HUES64 (cell line): ENCODE measurements around the gene NECAP2.
"Not testable (repeated sequence)": the region's sequence is repeated elsewhere in the genome, so short reads cannot be mapped to it uniquely, and the experiment has no call there.

ENCODE experiments used
- H3K27ac ChIP-seq: 2 replicates; pipeline ENCODE4 v1.7.0; 2013; ENCODE audit warnings: low read depth, low read length, inconsistent platforms
- H3K27me3 ChIP-seq: 2 replicates; pipeline ENCODE4 v1.6.1; 2013; ENCODE audit warnings: mild to moderate bottlenecking, low read length; ENCODE audit not compliant: insufficient read depth
- H3K36me3 ChIP-seq: 2 replicates; pipeline ENCODE4 v1.6.1; 2013; ENCODE audit warnings: mild to moderate bottlenecking, low read length; ENCODE audit not compliant: insufficient read depth
- H3K4me1 ChIP-seq: 2 replicates; pipeline ENCODE4 v1.6.1; 2013; ENCODE audit warnings: mild to moderate bottlenecking, low read length, moderate library complexity; ENCODE audit not compliant: insufficient read depth
- H3K4me3 ChIP-seq: 2 replicates; pipeline ENCODE4 v1.5.1; 2013; ENCODE audit warnings: mild to moderate bottlenecking, low read length, moderate library complexity
- H3K9ac ChIP-seq: 2 replicates; pipeline ENCODE4 v1.6.1; 2013; ENCODE audit warnings: mild to moderate bottlenecking, low read depth, low read length
- H3K9me3 ChIP-seq: 2 replicates; pipeline ENCODE4 v1.6.1; 2013; ENCODE audit warnings: low read depth, low read length; ENCODE audit not compliant: insufficient read depth
- WGBS: fragments of 150-250, 120-280 bp; methylation state at CpG from one replicate; pipeline ENCODE4 v1.1.7; 2013; ENCODE audit warnings: missing lambda C conversion rate; 5-methylcytosine and 5-hydroxymethylcytosine counted together

The NECAP2 gene

GRCh38 chr1:16484931-16485330, 44.4 kb downstream of the NECAP2 start:
- Histone ChIP-seq H3K9ac (no peak overlapping the region), H3K36me3 (peaks cover 34% of the 10 kb centered on the region), H3K27ac (no peak overlapping the region), H3K27me3 (no peaks in the 10 kb centered on the region), H3K4me1 (no peaks in the 10 kb centered on the region), H3K4me3 (no peak overlapping the region), H3K9me3 (no peaks in the 10 kb centered on the region)
- 96% methylated on average over 6 of the region's 6 CpGs for WGBS

- H3K9ac ChIP-seq, H3K4me1 ChIP-seq, H3K9me3 ChIP-seq, H3K4me3 ChIP-seq, H3K27me3 ChIP-seq, H3K27ac ChIP-seq: not testable (repeated sequence)
- WGBS: 95% methylated on average over 8 of the region's 8 CpGs
- H3K36me3 ChIP-seq: peaks cover 25% of the 10 kb centered on the region
These were observed 45.8 kb downstream of the NECAP2 start for GRCh38 chr1:16486316-16486715.

GRCh38 chr1:16487011-16487410, 46.5 kb downstream of the NECAP2 start:
- H3K4me3 ChIP-seq, H3K27me3 ChIP-seq, H3K9ac ChIP-seq, H3K4me1 ChIP-seq, H3K9me3 ChIP-seq, H3K27ac ChIP-seq: not testable (repeated sequence)
- H3K36me3 ChIP-seq: peaks cover 20% of the 10 kb centered on the region

DNA sequence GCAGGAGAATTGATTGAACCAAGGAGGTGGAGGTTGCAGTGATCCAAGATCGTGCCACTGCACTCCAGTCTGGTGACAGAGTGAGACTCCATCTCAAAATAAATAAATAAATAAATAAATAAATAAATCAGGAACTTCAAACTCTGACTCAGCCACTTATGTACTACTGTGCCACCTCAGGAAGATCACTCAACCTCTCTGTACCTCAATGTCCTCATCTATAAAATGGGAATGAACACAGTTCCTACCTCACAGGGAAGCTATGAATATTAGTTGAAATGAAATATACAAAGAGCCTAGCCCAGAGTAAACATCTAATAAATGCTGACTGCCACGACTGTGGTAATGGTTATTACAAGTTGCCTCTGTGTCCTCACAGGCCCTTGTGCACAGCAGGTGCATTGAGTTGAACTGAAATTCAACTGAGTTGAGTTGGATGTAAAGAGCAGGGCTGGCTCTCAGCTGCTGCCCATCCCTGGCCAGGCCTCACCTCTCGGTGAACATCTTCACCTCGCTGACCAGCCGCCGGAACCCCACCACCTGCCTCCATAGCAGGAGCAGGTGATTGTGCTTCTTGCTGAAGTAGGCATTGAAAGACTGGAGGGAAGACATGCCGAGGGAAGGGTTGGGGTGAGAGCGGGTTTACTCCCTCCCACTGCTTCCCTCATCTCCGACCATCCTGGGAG, 48.8 kb downstream of the NECAP2 start:
- not testable (repeated sequence) for H3K4me1 ChIP-seq, H3K9ac ChIP-seq, H3K4me3 ChIP-seq, H3K27ac ChIP-seq, H3K9me3 ChIP-seq, H3K27me3 ChIP-seq
- peaks cover 16% of the 10 kb centered on the region for H3K36me3 ChIP-seq
- WGBS: 95% methylated on average over 9 of the region's 9 CpGs

GRCh38 chr1:16491056-16491675, 50.6 kb downstream of the NECAP2 start:
- peaks cover 6% of the 10 kb centered on the region; the same call in 1 of the 2 replicates for H3K4me1 ChIP-seq
- H3K27ac ChIP-seq: no peak overlapping the region
- H3K27me3 ChIP-seq: no peaks in the 10 kb centered on the region
- WGBS: 51% methylated on average over 9 of the region's 9 CpGs
- peaks cover 9% of the 10 kb centered on the region for H3K36me3 ChIP-seq
- 0 out of 2 replicates have a peak overlapping the region, but pooled peaks have one; percentile 6 for H3K4me3 ChIP-seq
- no peaks in the 10 kb centered on the region for H3K9me3 ChIP-seq
- H3K9ac ChIP-seq: no peak overlapping the region; the same call in 1 of the 2 replicates

- not testable (repeated sequence) for H3K27ac ChIP-seq, H3K9me3 ChIP-seq, H3K36me3 ChIP-seq, H3K27me3 ChIP-seq, H3K4me3 ChIP-seq, H3K9ac ChIP-seq, H3K4me1 ChIP-seq
- 81% methylated on average over 7 of the region's 7 CpGs for WGBS
These were observed 52.4 kb downstream of the NECAP2 start for GRCh38 chr1:16492937-16493336.

- not testable (repeated sequence) for H3K27ac ChIP-seq, H3K4me1 ChIP-seq, H3K27me3 ChIP-seq, H3K36me3 ChIP-seq, H3K9ac ChIP-seq, H3K9me3 ChIP-seq, H3K4me3 ChIP-seq
- WGBS: 85% methylated on average over 9 of the region's 9 CpGs
These were observed 53.2 kb downstream of the NECAP2 start for GRCh38 chr1:16493731-16494130.

DNA sequence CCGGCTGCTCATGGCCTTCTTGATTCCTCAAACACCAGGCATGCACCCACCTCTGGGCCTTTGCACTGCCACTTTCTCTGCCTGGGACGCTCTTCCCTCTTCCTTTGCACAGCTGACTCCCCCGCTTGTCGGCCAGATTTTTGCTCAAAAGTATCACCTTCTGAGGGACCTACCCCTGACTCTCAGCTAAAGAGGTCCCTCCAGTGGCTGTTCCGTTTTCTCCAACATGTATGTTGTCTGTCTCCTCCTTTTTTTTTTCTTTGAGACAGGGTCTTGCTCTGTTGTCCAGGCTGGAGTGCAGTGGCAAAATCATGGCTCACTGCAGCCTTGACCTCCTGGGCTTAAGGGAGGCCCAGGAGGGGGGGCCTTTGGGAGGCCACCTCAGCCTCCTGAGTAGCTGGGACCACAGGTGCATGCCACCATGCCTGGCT, 57.0 kb downstream of the NECAP2 start:
- H3K9ac ChIP-seq, H3K27me3 ChIP-seq, H3K27ac ChIP-seq, H3K36me3 ChIP-seq, H3K4me1 ChIP-seq, H3K9me3 ChIP-seq, H3K4me3 ChIP-seq: not testable (repeated sequence)
- WGBS: 85% methylated on average over 5 of the region's 5 CpGs

DNA sequence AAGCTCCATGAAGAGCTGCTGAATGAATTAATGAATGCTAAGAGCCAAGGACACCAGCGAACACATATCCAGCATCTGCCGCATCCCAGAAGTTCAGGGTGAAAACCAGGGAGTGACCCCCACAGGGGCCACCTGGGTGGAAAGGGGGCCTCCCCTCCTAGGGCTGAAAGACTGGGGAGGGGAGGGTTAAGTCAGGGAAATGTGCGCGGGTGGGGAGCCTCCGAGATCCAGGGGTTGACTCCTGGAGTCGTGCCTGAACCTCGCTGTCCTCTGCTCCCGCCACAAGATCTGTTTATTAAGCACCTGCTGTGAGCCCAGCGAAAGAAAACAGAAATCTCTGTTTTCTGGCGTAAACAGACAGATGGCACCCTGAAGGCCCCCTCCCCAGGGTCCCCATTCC, 57.5 kb downstream of the NECAP2 start:
- Histone ChIP-seq H3K9ac (peak overlapping the region; percentile 74; the same call in 1 of the 2 replicates), H3K4me3 (peak overlapping the region; percentile 70)
- H3K27me3 ChIP-seq: not testable (repeated sequence)

GRCh38 chr1:16498573-16499413, 58.3 kb downstream of the NECAP2 start:
- H3K9me3 ChIP-seq: no peaks in the 10 kb centered on the region
- peak overlapping the region; percentile 88; the same call in 1 of the 2 replicates for H3K27ac ChIP-seq
- WGBS: under 1% methylated on average over 108 of the region's 108 CpGs
- no peaks in the 10 kb centered on the region for H3K36me3 ChIP-seq
- H3K9ac ChIP-seq: peak overlapping the region; percentile 87
- H3K27me3 ChIP-seq: no peaks in the 10 kb centered on the region
- no peaks in the 10 kb centered on the region for H3K4me1 ChIP-seq
- H3K4me3 ChIP-seq: peak overlapping the region; percentile 70

More for the DNA sequence above, 57.5 kb downstream of the NECAP2 start:
- not testable (repeated sequence) for H3K27ac ChIP-seq, H3K9me3 ChIP-seq, H3K36me3 ChIP-seq, H3K4me1 ChIP-seq
- WGBS: 33% methylated on average over 10 of the region's 10 CpGs

- H3K4me3 ChIP-seq, H3K27me3 ChIP-seq, H3K4me1 ChIP-seq, H3K27ac ChIP-seq, H3K9me3 ChIP-seq, H3K36me3 ChIP-seq, H3K9ac ChIP-seq: not testable (repeated sequence)
- 96% methylated on average over 11 of the region's 11 CpGs for WGBS
These were observed 59.9 kb downstream of the NECAP2 start for GRCh38 chr1:16500466-16500865.
